ENCODE measurements around the gene KIF16B.

- TF ChIP-seq, protein P1, sequence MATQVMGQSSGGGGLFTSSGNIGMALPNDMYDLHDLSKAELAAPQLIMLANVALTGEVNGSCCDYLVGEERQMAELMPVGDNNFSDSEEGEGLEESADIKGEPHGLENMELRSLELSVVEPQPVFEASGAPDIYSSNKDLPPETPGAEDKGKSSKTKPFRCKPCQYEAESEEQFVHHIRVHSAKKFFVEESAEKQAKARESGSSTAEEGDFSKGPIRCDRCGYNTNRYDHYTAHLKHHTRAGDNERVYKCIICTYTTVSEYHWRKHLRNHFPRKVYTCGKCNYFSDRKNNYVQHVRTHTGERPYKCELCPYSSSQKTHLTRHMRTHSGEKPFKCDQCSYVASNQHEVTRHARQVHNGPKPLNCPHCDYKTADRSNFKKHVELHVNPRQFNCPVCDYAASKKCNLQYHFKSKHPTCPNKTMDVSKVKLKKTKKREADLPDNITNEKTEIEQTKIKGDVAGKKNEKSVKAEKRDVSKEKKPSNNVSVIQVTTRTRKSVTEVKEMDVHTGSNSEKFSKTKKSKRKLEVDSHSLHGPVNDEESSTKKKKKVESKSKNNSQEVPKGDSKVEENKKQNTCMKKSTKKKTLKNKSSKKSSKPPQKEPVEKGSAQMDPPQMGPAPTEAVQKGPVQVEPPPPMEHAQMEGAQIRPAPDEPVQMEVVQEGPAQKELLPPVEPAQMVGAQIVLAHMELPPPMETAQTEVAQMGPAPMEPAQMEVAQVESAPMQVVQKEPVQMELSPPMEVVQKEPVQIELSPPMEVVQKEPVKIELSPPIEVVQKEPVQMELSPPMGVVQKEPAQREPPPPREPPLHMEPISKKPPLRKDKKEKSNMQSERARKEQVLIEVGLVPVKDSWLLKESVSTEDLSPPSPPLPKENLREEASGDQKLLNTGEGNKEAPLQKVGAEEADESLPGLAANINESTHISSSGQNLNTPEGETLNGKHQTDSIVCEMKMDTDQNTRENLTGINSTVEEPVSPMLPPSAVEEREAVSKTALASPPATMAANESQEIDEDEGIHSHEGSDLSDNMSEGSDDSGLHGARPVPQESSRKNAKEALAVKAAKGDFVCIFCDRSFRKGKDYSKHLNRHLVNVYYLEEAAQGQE (IDR thresholded peaks at IDR 0.05): no peak
- TF ChIP-seq CTCF (IDR thresholded peaks at IDR 0.05; ENCODE audit: low read depth, low read length, missing input control) (no peak), ATF3 (IDR thresholded peaks at IDR 0.05) (no peak), FOXA1 (IDR thresholded peaks at IDR 0.05) (no peak), SP1 (IDR thresholded peaks at IDR 0.05) (no peak), GABPA (IDR thresholded peaks at IDR 0.05 in 1 of 2, conservative IDR thresholded peaks at IDR 0.05 in 1 of 2) (no peak), TAF1 (conservative IDR thresholded peaks at IDR 0.05) (no peak), NR2F2 (IDR thresholded peaks at IDR 0.05) (no peak), YY1 (IDR thresholded peaks at IDR 0.05) (no peak), MAX (IDR thresholded peaks at IDR 0.05) (no peak), RXRA (IDR thresholded peaks at IDR 0.05) (no peak), HNF4G (IDR thresholded peaks at IDR 0.05) (no peak), RAD21 (IDR thresholded peaks at IDR 0.05) (no peak)
Observed at GRCh38 chr20:16535277-16535676, 38.0 kb downstream of the KIF16B start.

Measured in liver (tissue), 3 donors.